SK-N-SH treated with all-trans-retinoic acid at 6 μM for 48 hours (cell line): ENCODE measurements around the gene CHCHD1.

Source experiments
- ARNTL ChIP-seq: fragments of 450-650 bp; formaldehyde crosslinking; IDR thresholded peaks from 2 replicates; pipeline ENCODE4 v1.5.0; 2020; ENCODE audit warnings: low read depth, mild to moderate bottlenecking, moderate library complexity, borderline replicate concordance
- ESRRG ChIP-seq: fragments of 250-450 bp; sonication (Bioruptor Pico); IDR thresholded peaks from 2 replicates; pipeline ENCODE4 v1.6.1; 2021; ENCODE audit warnings: mild to moderate bottlenecking
- PPARA ChIP-seq: fragments of 250-450 bp; sonication (Bioruptor Pico); IDR thresholded peaks from 2 replicates; pipeline ENCODE4 v1.5.0; 2020; ENCODE audit warnings: mild to moderate bottlenecking, borderline replicate concordance
- RARB ChIP-seq: fragments of 250-450 bp; sonication (Bioruptor Pico); IDR thresholded peaks from 2 replicates; pipeline ENCODE4 v1.8.0; 2021; ENCODE audit warnings: mild to moderate bottlenecking, moderate library complexity
- TCF4 ChIP-seq: fragments of 250-450 bp; sonication (Bioruptor Pico); IDR thresholded peaks from 2 replicates; pipeline ENCODE4 v1.8.0; 2021; ENCODE audit warnings: mild to moderate bottlenecking, moderate library complexity, borderline replicate concordance
- ZFP3 ChIP-seq: fragments of 250-450 bp; sonication (Bioruptor Pico); IDR thresholded peaks from 2 replicates; pipeline ENCODE4 v1.5.0; 2020; ENCODE audit warnings: mild to moderate bottlenecking, moderate library complexity
- ZFP30 ChIP-seq: fragments of 450-650 bp; formaldehyde crosslinking; IDR thresholded peaks from 2 replicates; pipeline ENCODE4 v1.5.0; 2022; ENCODE audit warnings: mild to moderate bottlenecking, moderate library complexity
- ZNF70 ChIP-seq: fragments of 450-650 bp; formaldehyde crosslinking; IDR thresholded peaks from 2 replicates; pipeline ENCODE4 v1.5.0; 2020; ENCODE audit warnings: mild to moderate bottlenecking, moderate library complexity
- TF ChIP-seq, protein P1 (sequence below): fragments of 250-450 bp; sonication (Bioruptor Pico); IDR thresholded peaks from 2 replicates; pipeline ENCODE4 v1.5.1; 2021; ENCODE audit warnings: mild to moderate bottlenecking, moderate library complexity
- TF ChIP-seq, protein P2 (sequence below): fragments of 250-450 bp; sonication (Bioruptor Pico); IDR thresholded peaks from 2 replicates; pipeline ENCODE4 v1.8.0; 2020; ENCODE audit warnings: mild to moderate bottlenecking, moderate library complexity, borderline replicate concordance

DNA sequence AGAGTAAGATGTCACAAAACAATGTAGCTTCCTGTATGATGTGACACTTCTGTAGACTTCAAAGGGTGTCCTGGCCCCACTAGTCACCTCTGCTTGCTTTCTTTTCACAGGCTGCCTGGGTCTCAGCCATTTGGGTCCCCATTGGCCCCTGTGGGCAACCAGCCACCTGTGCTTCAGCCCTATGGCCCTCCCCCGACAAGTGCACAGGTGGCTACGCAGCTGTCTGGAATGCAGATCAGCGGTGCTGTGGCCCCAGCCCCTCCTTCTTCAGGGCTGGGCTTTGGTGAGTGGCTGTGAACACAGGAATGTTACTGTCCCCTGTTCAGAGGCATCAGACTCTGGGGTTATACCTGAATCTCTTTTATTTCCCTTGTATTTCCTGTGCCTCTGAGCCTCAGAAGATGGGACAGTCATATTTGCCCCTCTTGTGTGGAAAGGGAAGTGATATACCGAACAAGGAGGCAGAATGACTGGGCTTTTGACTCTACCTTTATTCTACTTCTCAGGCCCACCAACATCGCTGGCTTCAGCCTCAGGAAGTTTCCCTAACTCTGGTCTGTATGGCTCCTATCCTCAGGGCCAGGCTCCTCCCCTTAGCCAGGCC lies 22.2 kb upstream of the CHCHD1 start:
- TF ChIP-seq PPARA (CRISPR knock-in tag) (no peak), ZFP30 (CRISPR knock-in tag) (no peak), ZFP3 (CRISPR knock-in tag) (no peak), ZNF70 (CRISPR knock-in tag) (no peak), RARB (no peak), ARNTL (no peak), ESRRG (CRISPR knock-in tag) (no peak), TCF4 (CRISPR knock-in tag) (no peak)
- TF ChIP-seq, protein P1, sequence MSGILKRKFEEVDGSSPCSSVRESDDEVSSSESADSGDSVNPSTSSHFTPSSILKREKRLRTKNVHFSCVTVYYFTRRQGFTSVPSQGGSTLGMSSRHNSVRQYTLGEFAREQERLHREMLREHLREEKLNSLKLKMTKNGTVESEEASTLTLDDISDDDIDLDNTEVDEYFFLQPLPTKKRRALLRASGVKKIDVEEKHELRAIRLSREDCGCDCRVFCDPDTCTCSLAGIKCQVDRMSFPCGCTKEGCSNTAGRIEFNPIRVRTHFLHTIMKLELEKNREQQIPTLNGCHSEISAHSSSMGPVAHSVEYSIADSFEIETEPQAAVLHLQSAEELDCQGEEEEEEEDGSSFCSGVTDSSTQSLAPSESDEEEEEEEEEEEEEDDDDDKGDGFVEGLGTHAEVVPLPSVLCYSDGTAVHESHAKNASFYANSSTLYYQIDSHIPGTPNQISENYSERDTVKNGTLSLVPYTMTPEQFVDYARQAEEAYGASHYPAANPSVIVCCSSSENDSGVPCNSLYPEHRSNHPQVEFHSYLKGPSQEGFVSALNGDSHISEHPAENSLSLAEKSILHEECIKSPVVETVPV (CRISPR knock-in tag): no peak
- TF ChIP-seq, protein P2, sequence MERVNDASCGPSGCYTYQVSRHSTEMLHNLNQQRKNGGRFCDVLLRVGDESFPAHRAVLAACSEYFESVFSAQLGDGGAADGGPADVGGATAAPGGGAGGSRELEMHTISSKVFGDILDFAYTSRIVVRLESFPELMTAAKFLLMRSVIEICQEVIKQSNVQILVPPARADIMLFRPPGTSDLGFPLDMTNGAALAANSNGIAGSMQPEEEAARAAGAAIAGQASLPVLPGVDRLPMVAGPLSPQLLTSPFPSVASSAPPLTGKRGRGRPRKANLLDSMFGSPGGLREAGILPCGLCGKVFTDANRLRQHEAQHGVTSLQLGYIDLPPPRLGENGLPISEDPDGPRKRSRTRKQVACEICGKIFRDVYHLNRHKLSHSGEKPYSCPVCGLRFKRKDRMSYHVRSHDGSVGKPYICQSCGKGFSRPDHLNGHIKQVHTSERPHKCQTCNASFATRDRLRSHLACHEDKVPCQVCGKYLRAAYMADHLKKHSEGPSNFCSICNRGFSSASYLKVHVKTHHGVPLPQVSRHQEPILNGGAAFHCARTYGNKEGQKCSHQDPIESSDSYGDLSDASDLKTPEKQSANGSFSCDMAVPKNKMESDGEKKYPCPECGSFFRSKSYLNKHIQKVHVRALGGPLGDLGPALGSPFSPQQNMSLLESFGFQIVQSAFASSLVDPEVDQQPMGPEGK (CRISPR knock-in tag): no peak
